Epithelial cell of prostate (primary cell): Measurements from ENCODE around the gene GSPT1.
"Not testable (repeated sequence)": the region's sequence is repeated elsewhere in the genome, so short reads cannot be mapped to it uniquely, and the experiment has no call there.

Experiments used
- DNase-seq: peaks from one replicate; pipeline ENCODE4 v3.0.0-alpha.2; 2011; ENCODE audit warnings: low read depth, low spot score
- H3K27ac ChIP-seq: fragments of 450-650 bp; 2 replicates; pipeline ENCODE4 v1.5.1; 2017; ENCODE audit warnings: mild to moderate bottlenecking

GSPT1 gene

DNA sequence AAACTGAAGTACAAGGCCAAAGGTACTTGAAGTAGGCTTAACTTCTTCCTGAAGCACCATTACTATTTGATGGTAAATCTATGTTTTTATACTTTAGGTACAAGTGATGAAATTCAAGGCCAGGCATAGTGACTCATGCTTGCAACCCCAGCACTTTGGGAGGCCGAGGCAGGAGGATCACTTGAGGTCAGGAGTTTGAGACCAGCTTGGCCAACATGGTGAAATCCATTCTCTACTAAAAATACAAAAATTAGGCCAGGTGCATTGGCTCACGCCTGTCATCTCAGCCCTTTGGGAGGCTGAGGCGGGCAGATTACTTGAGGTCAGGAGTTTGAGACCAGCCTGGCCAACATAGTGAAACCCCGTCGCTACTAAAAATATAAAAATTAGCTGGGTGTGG lies 92.1 kb downstream of the GSPT1 start:
- not testable (repeated sequence) for DNase-seq

DNA sequence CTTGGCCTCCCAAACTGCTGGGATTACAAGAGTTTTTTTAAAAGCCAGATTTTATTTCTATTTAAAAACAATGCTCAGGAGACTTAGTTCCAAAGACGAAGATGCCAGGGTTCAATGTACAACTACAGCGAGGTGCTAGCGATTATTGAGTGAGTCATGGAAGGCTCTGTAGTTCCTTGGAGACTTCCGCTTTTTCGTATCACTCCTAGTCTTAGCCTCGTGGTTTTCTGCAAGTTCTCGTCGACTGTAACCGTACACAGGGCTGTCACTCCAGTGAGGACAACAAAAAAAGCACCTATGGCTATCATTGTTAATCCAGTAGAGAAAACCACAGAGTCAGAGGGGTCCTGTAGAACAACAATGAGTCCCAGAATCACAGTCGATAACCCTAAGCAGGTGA lies 96.0 kb downstream of the GSPT1 start:
- no peak for DNase-seq
- H3K27ac ChIP-seq = no peak overlapping the region

More for the DNA sequence above, 92.1 kb downstream of the GSPT1 start:
- not testable (repeated sequence) for H3K27ac ChIP-seq

DNA sequence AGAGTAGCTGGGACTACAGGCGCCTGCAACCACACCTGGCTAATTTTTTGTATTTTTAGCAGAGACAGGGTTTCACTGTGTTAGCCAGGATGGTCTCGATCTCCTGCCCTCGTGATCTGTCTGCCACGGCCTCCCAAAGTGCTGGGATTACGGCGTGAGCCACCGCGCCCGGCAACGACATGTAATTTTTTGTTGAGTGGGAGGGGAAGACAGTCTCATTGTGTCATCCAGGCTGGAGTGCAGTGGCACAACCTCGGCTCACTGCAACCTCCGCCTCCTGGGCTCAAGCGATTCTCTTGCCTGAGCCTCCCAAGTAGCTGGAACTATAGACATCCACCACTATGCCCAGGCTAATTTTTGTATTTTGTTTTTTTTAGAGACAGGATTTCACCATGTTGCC lies 96.8 kb downstream of the GSPT1 start:
- not testable (repeated sequence) for H3K27ac ChIP-seq, DNase-seq
